HepG2 (cell line): ENCODE results near the gene EFNA2. TPM values are rescaled to one million over a fixed set of nuclear protein-coding genes. Genes with fewer than 3 reads are reported as not detected.

ENCODE experiments used
- AGO1 ChIP-seq: fragments of 200-400 bp; formaldehyde crosslinking; IDR thresholded peaks from 2 replicates; pipeline ENCODE4 v1.6.1; 2017; ENCODE audit warnings: mild to moderate bottlenecking, low read depth, low read length, moderate library complexity; ENCODE audit not compliant: poor library complexity, severe bottlenecking
- BORCS8-MEF2B ChIP-seq: sonication (generic); formaldehyde crosslinking; IDR thresholded peaks from 2 replicates; pipeline ENCODE4 v1.8.0; 2022; ENCODE audit warnings: mild to moderate bottlenecking, missing genetic modification reagents
- GTF2F1 ChIP-seq: fragments of 150-350 bp; IDR thresholded peaks from 2 replicates; pipeline ENCODE4 v1.6.1; 2014; ENCODE audit warnings: low read length
- IKZF5 ChIP-seq: IDR thresholded peaks from 2 replicates; pipeline ENCODE4 v1.6.1; 2018; ENCODE audit warnings: missing genetic modification reagents, mild to moderate bottlenecking, missing compliant biosample characterization
- KDM5B ChIP-seq: sonication (generic); formaldehyde crosslinking; IDR thresholded peaks from 2 replicates; pipeline ENCODE4 v1.4.0; 2020; ENCODE audit warnings: missing genetic modification reagents, mild to moderate bottlenecking, borderline replicate concordance
- MXI1 ChIP-seq: IDR thresholded peaks from 3 replicates; pipeline ENCODE4 v1.6.1; 2012; ENCODE audit warnings: low read depth, low read length, inconsistent platforms, borderline replicate concordance
- NCOA2 ChIP-seq: sonication (generic); formaldehyde crosslinking; IDR thresholded peaks from 2 replicates; pipeline ENCODE4 v1.8.0; 2022; ENCODE audit warnings: inconsistent platforms
- NFYC ChIP-seq: IDR thresholded peaks from 2 replicates; pipeline ENCODE4 v1.6.1; 2016; ENCODE audit warnings: missing genetic modification reagents, missing compliant biosample characterization
- PATZ1 ChIP-seq: sonication (generic); formaldehyde crosslinking; IDR thresholded peaks from 2 replicates; pipeline ENCODE4 v1.4.0; 2020; ENCODE audit warnings: missing genetic modification reagents
- RFX1 ChIP-seq: fragments of 450-650 bp; IDR thresholded peaks from 2 replicates; pipeline ENCODE4 v1.6.1; 2017
- RFX3 ChIP-seq: IDR thresholded peaks from 2 replicates; pipeline ENCODE4 v1.6.1; 2016; ENCODE audit warnings: missing biosample characterization, missing genetic modification reagents
- RFXAP ChIP-seq: sonication (generic); formaldehyde crosslinking; IDR thresholded peaks from 2 replicates; pipeline ENCODE4 v1.4.0; 2020; ENCODE audit warnings: missing genetic modification reagents, borderline replicate concordance
- SP2 ChIP-seq: sonication (generic); formaldehyde crosslinking; IDR thresholded peaks from 2 replicates; pipeline ENCODE4 v1.5.1; 2020; ENCODE audit warnings: mild to moderate bottlenecking, missing genetic modification reagents
- TCF12 ChIP-seq, 2 experiments: fragments of 450-650 bp in 1 of 2; sonication (generic) in 1 of 2; formaldehyde crosslinking in 1 of 2; IDR thresholded peaks; 2 replicates each; pipeline versions ENCODE4 v1.6.1 to v1.8.0; 2017 to 2022; ENCODE audit warnings: antibody characterized with exemption in 1 of 2, mild to moderate bottlenecking in 1 of 2, missing genetic modification reagents in 1 of 2, moderate library complexity in 1 of 2
- ZBTB38 ChIP-seq: sonication (generic); formaldehyde crosslinking; IDR thresholded peaks from 2 replicates; pipeline ENCODE4 v1.5.1; 2020; ENCODE audit warnings: mild to moderate bottlenecking, missing genetic modification reagents
- ZFX ChIP-seq: sonication (generic); formaldehyde crosslinking; IDR thresholded peaks from 2 replicates; pipeline ENCODE4 v1.4.0; 2020; ENCODE audit warnings: mild to moderate bottlenecking, low read depth, missing genetic modification reagents, moderate library complexity
- ZIK1 ChIP-seq: sonication (generic); formaldehyde crosslinking; IDR thresholded peaks from 2 replicates; pipeline ENCODE4 v1.5.0; 2020; ENCODE audit warnings: mild to moderate bottlenecking, low read depth, missing genetic modification reagents, borderline replicate concordance
- ZNF12 ChIP-seq: sonication (generic); formaldehyde crosslinking; IDR thresholded peaks from 2 replicates; pipeline ENCODE4 v1.5.0; 2020; ENCODE audit warnings: missing genetic modification reagents
- ZNF251 ChIP-seq: sonication (generic); formaldehyde crosslinking; IDR thresholded peaks from 2 replicates; pipeline ENCODE4 v1.9.0; 2021; ENCODE audit warnings: mild to moderate bottlenecking, missing genetic modification reagents
- ZNF747 ChIP-seq: sonication (generic); formaldehyde crosslinking; IDR thresholded peaks from 2 replicates; pipeline ENCODE4 v1.8.1; 2023; ENCODE audit warnings: missing genetic modification reagents, mild to moderate bottlenecking, borderline replicate concordance
- ZNF772 ChIP-seq: sonication (generic); formaldehyde crosslinking; IDR thresholded peaks from 2 replicates; pipeline ENCODE4 v1.5.0; 2020; ENCODE audit warnings: mild to moderate bottlenecking, missing genetic modification reagents
- ZNF777 ChIP-seq: sonication (generic); formaldehyde crosslinking; IDR thresholded peaks from 2 replicates; pipeline ENCODE4 v1.4.0; 2020; ENCODE audit warnings: missing genetic modification reagents
- ZSCAN22 ChIP-seq: sonication (generic); formaldehyde crosslinking; IDR thresholded peaks from 2 replicates; pipeline ENCODE4 v1.4.0; 2020; ENCODE audit warnings: mild to moderate bottlenecking, missing genetic modification reagents
- polyA plus RNA-seq, 8 experiments: library from polyadenylated mRNA; depleted of rRNA in 3 of 8; stranded (reverse) in 7 of 8; unstranded in 1 of 8; fragments of >200 nt; fragmentation: Illumina TruSeq in 4 of 8; extraction: Trizol in 4 of 8; gene quantifications; 2 replicates each; pipeline versions ENCODE4 v1.2.1 to v1.2.3, GENCODE V29; 2011 to 2016; ENCODE audit warnings: low read depth in 4 of 8, missing spikeins in 1 of 8, mixed read lengths in 1 of 8; ENCODE audit not compliant: insufficient read depth in 1 of 8
- total RNA-seq, 5 experiments: library from RNA; depleted of rRNA; stranded (reverse); fragments of >200 nt; fragmentation: Illumina TruSeq; extraction: Trizol; gene quantifications; 2 replicates each; pipeline ENCODE4 v1.2.3, GENCODE V29; 2016; ENCODE audit warnings: low read depth in 1 of 5
- TF ChIP-seq, protein P1 (sequence below): sonication (generic); formaldehyde crosslinking; conservative IDR thresholded peaks from 2 replicates; pipeline ENCODE4 v1.8.0; 2022; ENCODE audit warnings: mild to moderate bottlenecking, moderate library complexity, missing genetic modification reagents

EFNA2 gene
- total and polyA plus RNA-seq, 2 of the 13 experiments (the other 11 are each of a cell fraction or from before 2014, with no cell fraction given) = 6.0 to 9.9 TPM

DNA sequence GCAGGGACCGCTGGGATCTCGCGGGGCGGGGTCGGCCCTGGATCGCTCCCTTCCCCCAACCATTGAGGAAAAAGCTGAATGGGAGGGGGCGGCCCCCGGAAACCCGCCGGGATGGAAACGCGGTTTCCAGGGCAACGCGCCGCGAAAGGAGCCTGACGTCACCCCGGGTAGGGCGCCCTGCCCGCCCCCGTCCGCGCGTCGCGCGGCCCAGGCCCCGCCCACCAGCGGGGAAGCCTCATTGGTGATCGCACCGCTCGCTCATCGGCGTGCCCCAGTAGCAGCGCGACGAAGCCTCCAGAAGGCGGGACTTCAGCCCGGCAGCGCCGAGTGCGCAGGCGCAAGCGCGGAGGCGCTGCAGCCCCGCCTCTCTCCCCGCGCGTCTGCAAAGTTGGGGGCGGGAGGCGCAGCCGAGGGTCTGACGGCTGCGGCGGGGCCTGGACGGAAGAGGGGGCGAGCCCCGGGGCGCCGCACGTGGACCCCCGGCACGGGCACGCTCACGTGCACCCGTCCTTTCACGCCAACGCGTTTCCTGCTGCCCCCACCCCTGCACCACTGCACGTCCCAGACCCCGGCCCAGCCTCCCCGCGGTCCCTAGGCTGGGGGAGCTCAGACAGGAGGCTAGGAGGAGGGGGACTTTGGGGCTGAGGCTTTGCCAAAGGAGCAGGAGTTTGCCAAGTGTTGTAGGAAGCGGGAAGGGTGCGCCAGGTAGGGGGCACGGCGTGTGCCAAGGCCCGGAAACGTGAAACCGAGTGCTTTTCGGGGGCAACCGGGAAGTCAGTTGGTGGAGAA lies 24.7 kb upstream of the EFNA2 start (continued):
- TF ChIP-seq NCOA2 (no peak), ZNF772 (peak; percentile 67; the same call in 1 of the 2 replicates), RFX1 (peak; percentile 82), RFXAP (CRISPR knock-in tag) (no peak; the same call in 1 of the 2 replicates), MXI1 (peak; percentile 80; the same call in 2 of the 3 replicates), ZBTB38 (CRISPR knock-in tag) (peak; percentile 75), AGO1 (peak; percentile 93), ZIK1 (no peak), ZNF12 (CRISPR knock-in tag) (no peak), PATZ1 (CRISPR knock-in tag) (peak; percentile 86), RFX3 (CRISPR knock-in tag) (peak; percentile 79), TCF12 (IDR thresholded peaks at IDR 0.05) (no peak), TCF12 (CRISPR knock-in tag; IDR thresholded peaks at IDR 0.05) (no peak), BORCS8-MEF2B (CRISPR knock-in tag) (0 out of 2 replicates have a peak, but pooled peaks have one; percentile 55), IKZF5 (CRISPR knock-in tag) (0 out of 2 replicates have a peak, but pooled peaks have one; percentile 14), ZNF777 (CRISPR knock-in tag) (peak; percentile 81), SP2 (peak; percentile 97), ZNF747 (CRISPR knock-in tag) (peak; percentile 34; the same call in 1 of the 2 replicates), KDM5B (CRISPR knock-in tag) (peak; percentile 28; the same call in 1 of the 2 replicates), GTF2F1 (no peak), ZNF251 (CRISPR knock-in tag) (no peak), ZSCAN22 (peak; percentile 82; the same call in 1 of the 2 replicates), NFYC (CRISPR knock-in tag) (peak; percentile 96), ZFX (CRISPR knock-in tag) (peak; percentile 42)
- TF ChIP-seq, protein P1, sequence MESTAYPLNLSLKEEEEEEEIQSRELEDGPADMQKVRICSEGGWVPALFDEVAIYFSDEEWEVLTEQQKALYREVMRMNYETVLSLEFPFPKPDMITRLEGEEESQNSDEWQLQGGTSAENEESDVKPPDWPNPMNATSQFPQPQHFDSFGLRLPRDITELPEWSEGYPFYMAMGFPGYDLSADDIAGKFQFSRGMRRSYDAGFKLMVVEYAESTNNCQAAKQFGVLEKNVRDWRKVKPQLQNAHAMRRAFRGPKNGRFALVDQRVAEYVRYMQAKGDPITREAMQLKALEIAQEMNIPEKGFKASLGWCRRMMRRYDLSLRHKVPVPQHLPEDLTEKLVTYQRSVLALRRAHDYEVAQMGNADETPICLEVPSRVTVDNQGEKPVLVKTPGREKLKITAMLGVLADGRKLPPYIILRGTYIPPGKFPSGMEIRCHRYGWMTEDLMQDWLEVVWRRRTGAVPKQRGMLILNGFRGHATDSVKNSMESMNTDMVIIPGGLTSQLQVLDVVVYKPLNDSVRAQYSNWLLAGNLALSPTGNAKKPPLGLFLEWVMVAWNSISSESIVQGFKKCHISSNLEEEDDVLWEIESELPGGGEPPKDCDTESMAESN (CRISPR knock-in tag) = 0 out of 2 replicates have a peak, but pooled peaks have one; percentile 25
